GM12872 (cell line): Measurements from ENCODE around the gene ZP2.

Source experiments
- CTCF ChIP-seq: IDR thresholded peaks from 3 replicates; pipeline ENCODE4 v1.5.1; 2011; ENCODE audit warnings: low read depth, mild to moderate bottlenecking, low read length, moderate library complexity; ENCODE audit not compliant: insufficient read depth

ZP2 gene

GRCh38 chr16:21160276-21160675 is 51.1 kb downstream of the ZP2 start:
- no peak for TF ChIP-seq CTCF

GRCh38 chr16:21159281-21159951 is 52.0 kb downstream of the ZP2 start:
- TF ChIP-seq CTCF, result no peak

GRCh38 chr16:21158208-21159110 is 52.9 kb downstream of the ZP2 start, which contains the start of gene LDAF1:
TSS of gene LDAF1 (plus strand) at chr16:21158674. CDS start at chr16:21161183, 2,509 bp downstream.
- no peak for TF ChIP-seq CTCF

- TF ChIP-seq CTCF, result no peak
Observed at GRCh38 chr16:21157632-21158031, 53.7 kb downstream of the ZP2 start.

- peak; percentile 66 for TF ChIP-seq CTCF
Observed at GRCh38 chr16:21156767-21157467, 54.5 kb downstream of the ZP2 start.

GRCh38 chr16:21150375-21151001 is 60.9 kb downstream of the ZP2 start, which contains the start of gene DNAH3:
TSS of gene DNAH3 (minus strand) at chr16:21150846. CDS start at chr16:21150319, 527 bp downstream.
- no peak for TF ChIP-seq CTCF
